BE2C (cell line): Measurements from ENCODE around the gene CD84.

Source experiments
- DNase-seq: peaks from one replicate; pipeline ENCODE4 v3.0.0-alpha.2; 2020
- H3K27me3 ChIP-seq: fragments of 250-450 bp; sonication (Bioruptor Pico); 2 replicates; pipeline ENCODE4 v1.5.1; 2020; ENCODE audit warnings: mild to moderate bottlenecking
- H3K36me3 ChIP-seq: fragments of 250-450 bp; sonication (Bioruptor Pico); 2 replicates; pipeline ENCODE4 v1.5.1; 2020; ENCODE audit warnings: mild to moderate bottlenecking
- H3K4me1 ChIP-seq: fragments of 250-450 bp; sonication (Bioruptor Pico); 2 replicates; pipeline ENCODE4 v1.5.1; 2020
- H3K4me3 ChIP-seq: 2 replicates; pipeline ENCODE4 v1.5.1; 2011; ENCODE audit warnings: low read depth, low read length
- H3K9me3 ChIP-seq: fragments of 250-450 bp; sonication (Bioruptor Pico); 2 replicates; pipeline ENCODE4 v1.5.1; 2020
- CTCF ChIP-seq: IDR thresholded peaks from 2 replicates; pipeline ENCODE4 v1.5.1; 2012; ENCODE audit warnings: mild to moderate bottlenecking, low read depth, low read length

CD84 gene

GRCh38 chr1:160612613-160613218, 33.4 kb upstream of the CD84 start:
- DNase-seq: no peak
- peaks cover 16% of the 10 kb centered on the region for H3K27me3 ChIP-seq

GRCh38 chr1:160610569-160611242, 31.4 kb upstream of the CD84 start:
- no peaks in the 10 kb centered on the region for H3K9me3 ChIP-seq
- no peak overlapping the region for H3K4me3 ChIP-seq
- no peaks in the 10 kb centered on the region for H3K4me1 ChIP-seq
- H3K27me3 ChIP-seq: peaks cover 13% of the 10 kb centered on the region
- TF ChIP-seq CTCF: no peak
- no peaks in the 10 kb centered on the region for H3K36me3 ChIP-seq
- no peak for DNase-seq

More at GRCh38 chr1:160612613-160613218, 33.4 kb upstream of the CD84 start:
- no peak for TF ChIP-seq CTCF
- Histone ChIP-seq H3K36me3 (no peaks in the 10 kb centered on the region), H3K4me1 (no peaks in the 10 kb centered on the region), H3K9me3 (no peaks in the 10 kb centered on the region), H3K4me3 (no peak overlapping the region)

DNA sequence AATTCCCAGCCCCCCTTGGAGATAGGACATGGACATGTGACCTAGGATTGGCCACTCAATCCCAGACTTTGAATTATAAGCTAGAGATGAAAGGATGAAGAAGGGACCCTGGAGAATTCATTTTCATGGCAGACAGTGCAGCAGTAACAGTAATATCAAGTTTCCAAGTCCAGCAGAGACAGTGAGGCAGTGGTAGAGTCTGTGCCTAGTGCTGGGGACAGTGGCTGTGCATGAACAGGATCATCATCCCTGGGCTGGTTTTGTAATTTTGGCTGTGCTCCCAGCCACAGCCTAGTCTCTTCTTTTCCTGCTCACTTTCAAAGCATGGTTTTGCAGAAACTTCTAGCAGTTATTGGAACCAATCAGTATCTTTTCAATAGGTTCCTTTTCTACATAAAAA, 29.6 kb upstream of the CD84 start:
- H3K36me3 ChIP-seq: no peaks in the 10 kb centered on the region
- H3K27me3 ChIP-seq: peaks cover 5% of the 10 kb centered on the region
- DNase-seq: no peak
- no peaks in the 10 kb centered on the region for H3K9me3 ChIP-seq
- no peaks in the 10 kb centered on the region for H3K4me1 ChIP-seq
- TF ChIP-seq CTCF: no peak
- no peak overlapping the region for H3K4me3 ChIP-seq

- no peak for TF ChIP-seq CTCF
- Histone ChIP-seq H3K27me3 (peaks cover 2% of the 10 kb centered on the region), H3K9me3 (no peaks in the 10 kb centered on the region), H3K4me3 (no peak overlapping the region), H3K36me3 (no peaks in the 10 kb centered on the region), H3K4me1 (no peaks in the 10 kb centered on the region)
- DNase-seq: no peak
These were observed 29.2 kb upstream of the CD84 start for GRCh38 chr1:160608514-160608913.

DNA sequence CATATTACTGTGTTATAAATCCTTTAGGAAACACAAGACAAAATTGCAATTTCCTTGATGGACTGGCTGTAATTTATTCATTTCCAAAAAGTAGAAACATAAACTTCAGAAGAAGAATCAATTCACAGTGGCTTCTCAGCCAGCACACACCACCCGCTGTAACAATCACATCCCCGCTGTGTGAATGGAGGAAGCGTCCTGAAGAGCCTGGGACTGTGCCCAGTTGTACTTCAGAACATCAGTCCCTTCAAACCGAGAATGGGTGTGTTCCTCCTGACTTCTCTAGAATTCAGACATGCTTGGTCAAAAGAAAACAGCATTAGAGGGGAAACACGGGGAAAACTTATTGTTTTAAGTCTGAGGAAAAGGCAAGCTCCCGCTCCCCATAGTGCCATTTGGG, 28.8 kb upstream of the CD84 start:
- Histone ChIP-seq H3K9me3 (no peaks in the 10 kb centered on the region), H3K4me3 (no peak overlapping the region), H3K27me3 (no peaks in the 10 kb centered on the region; the same call in 1 of the 2 replicates), H3K36me3 (no peaks in the 10 kb centered on the region), H3K4me1 (no peaks in the 10 kb centered on the region)
- no peak for TF ChIP-seq CTCF
- no peak for DNase-seq

GRCh38 chr1:160607672-160608032, 28.4 kb upstream of the CD84 start:
- no peaks in the 10 kb centered on the region for H3K36me3 ChIP-seq
- TF ChIP-seq CTCF: no peak
- no peak overlapping the region for H3K4me3 ChIP-seq
- no peaks in the 10 kb centered on the region; the same call in 1 of the 2 replicates for H3K27me3 ChIP-seq
- no peak for DNase-seq
- H3K9me3 ChIP-seq: no peaks in the 10 kb centered on the region
- H3K4me1 ChIP-seq: no peaks in the 10 kb centered on the region
